C4-2B (cell line): ENCODE measurements around the gene TSEN15.

Experiments used
- CTCF ChIP-seq: fragments of 450-650 bp; conservative IDR thresholded peaks from 2 replicates; pipeline ENCODE4 v1.5.1; 2017; ENCODE audit warnings: mild to moderate bottlenecking
- ZFX ChIP-seq: fragments of 450-650 bp; IDR thresholded peaks from 2 replicates; pipeline ENCODE4 v1.6.1; 2017

GRCh38 chr1:184062640-184063286 is 11.2 kb downstream of the TSEN15 start:
- TF ChIP-seq CTCF, result no peak
- no peak for TF ChIP-seq ZFX
